ENCODE results near the gene RBM19. TPM values are rescaled to one million over a fixed set of nuclear protein-coding genes. Genes with fewer than 3 reads are reported as not detected.

Gene RBM19
- total and polyA plus RNA-seq, 2 of the 4 experiments (the other 2 are of a cell fraction), result 18.7 to 19.2 TPM

- ChIA-PET POLR2A (ENCODE audit: unreplicated experiment) (no interaction called here), CTCF (no interaction called here)
- no peaks in the 10 kb centered on the region for H3K9me1 ChIP-seq (ENCODE audit: insufficient read depth, low read length)
- no peaks in the 10 kb centered on the region for H4K20me1 ChIP-seq (ENCODE audit: insufficient read depth, low read length)
- H3K18ac ChIP-seq (ENCODE audit: low read depth, low read length), result no peak overlapping the region
- TF ChIP-seq SMC3 (IDR thresholded peaks at IDR 0.05; ENCODE audit: low read depth, low read length) (no peak), CTCF (conservative IDR thresholded peaks at IDR 0.05; ENCODE audit: low read depth, low read length) (no peak), NFE2L2 (IDR thresholded peaks at IDR 0.05; ENCODE audit: low read depth, low read length) (no peak), MAFK (IDR thresholded peaks at IDR 0.05; ENCODE audit: low read depth, low read length) (no peak), USF2 (IDR thresholded peaks at IDR 0.05; ENCODE audit: low read depth, low read length) (no peak), CHD1 (IDR thresholded peaks at IDR 0.05; ENCODE audit: low read depth, low read length) (no peak), RCOR1 (IDR thresholded peaks at IDR 0.05; ENCODE audit: insufficient replicate concordance, low read length) (no peak), MAZ (IDR thresholded peaks at IDR 0.05; ENCODE audit: borderline replicate concordance, low read depth, low read length) (no peak), ELK1 (IDR thresholded peaks at IDR 0.05; ENCODE audit: borderline replicate concordance, low read depth, low read length) (no peak), MXI1 (IDR thresholded peaks at IDR 0.05; ENCODE audit: borderline replicate concordance, low read depth, low read length) (no peak), RFX5 (IDR thresholded peaks at IDR 0.05; ENCODE audit: low read depth, low read length) (no peak)
- no peak overlapping the region for H3K4ac ChIP-seq (ENCODE audit: low read depth, low read length)
- no peak for ATAC-seq (ENCODE audit: low read depth)
- no peaks in the 10 kb centered on the region for H3K27me3 ChIP-seq (ENCODE audit: control insufficient read depth, insufficient read depth, low read length)
- H3K23ac ChIP-seq (ENCODE audit: low read depth, low read length), result no peak overlapping the region
- no peak overlapping the region for H2BK5ac ChIP-seq (ENCODE audit: low read depth, low read length, poor library complexity, severe bottlenecking)
- H3K4me1 ChIP-seq (ENCODE audit: control insufficient read depth, insufficient read depth, low read length), result no peaks in the 10 kb centered on the region
- H4K8ac ChIP-seq (ENCODE audit: low read depth in 2 of 2, low read length in 2 of 2), result no peak overlapping the region
- H4K91ac ChIP-seq (ENCODE audit: insufficient read depth, low read depth, low read length), result no peak overlapping the region
- H2BK20ac ChIP-seq (ENCODE audit: low read depth, low read length), result no peak overlapping the region
- no peak overlapping the region for H4K5ac ChIP-seq (ENCODE audit: low read depth, low read length)
- BruUV-seq (replicated peaks), result no TSS peak
- H2AK5ac ChIP-seq (ENCODE audit: low read depth, low read length), result no peak overlapping the region
- H3K14ac ChIP-seq (replicated peaks; ENCODE audit: low read depth, low read length), result no peak overlapping the region
- H3K4me3 ChIP-seq (ENCODE audit: insufficient read depth, low read depth, low read length), result no peak overlapping the region
- WGBS, 2 experiments (ENCODE audit: extremely low coverage in 2 of 2, insufficient read length in 1 of 2), result 94% methylated on average over 3 of the region's 13 CpGs; no CpG with 5 or more reads in 1 of the 2 experiments
- no peaks in the 10 kb centered on the region for H3K79me1 ChIP-seq (ENCODE audit: low read depth in 1 of 2, low read length in 2 of 2)
- no peaks in the 10 kb centered on the region for H3K9me3 ChIP-seq (ENCODE audit: control insufficient read depth, insufficient read depth, low read length)
- intact Hi-C loops (cut with micrococcal nuclease), result no loop called here
- no peak overlapping the region for H3K56ac ChIP-seq (ENCODE audit: extremely low read depth, insufficient read depth, low read length)
- peaks cover 8% of the 10 kb centered on the region for H3K36me3 ChIP-seq (ENCODE audit: control insufficient read depth, insufficient read depth, low read length)
- no peak overlapping the region for H2BK15ac ChIP-seq (ENCODE audit: low read depth, low read length)
- H2AFZ ChIP-seq (replicated peaks; ENCODE audit: low read length, poor library complexity), result no peak overlapping the region
- in situ Hi-C loops (cut with MboI; ENCODE audit: low sequenced_read_pairs), result loop anchor here (10.0 kb wide), 1 partner anchor 604 kb away; no protein-coding TSS in a partner anchor
- no peak overlapping the region for H2BK120ac ChIP-seq (ENCODE audit: low read depth, low read length)
- no peak overlapping the region for H3K4me2 ChIP-seq (ENCODE audit: low read depth, low read length)
- dilution Hi-C loops (cut with HindIII; ENCODE audit: low sequenced_read_pairs, unreplicated experiment), result no loop called here
- no peak overlapping the region for H3K9ac ChIP-seq (ENCODE audit: low read depth, low read length)
- no peak overlapping the region for H3K27ac ChIP-seq (ENCODE audit: insufficient read depth, low read length)
- no peak overlapping the region for H2AK9ac ChIP-seq (replicated peaks; ENCODE audit: low read depth, low read length, poor library complexity)
- DNase-seq, result no peak
These were observed 47.8 kb downstream of the RBM19 start for GRCh38 chr12:113918306-113918705.
